MV-4-11 (cell line): ENCODE measurements around the gene ADAM21.
"Not testable (repeated sequence)": the region's sequence is repeated elsewhere in the genome, so short reads cannot be mapped to it uniquely, and the experiment has no call there.

Experiments
- DNase-seq: peaks from one replicate; lab custom pipeline; 2025; lab: John Stamatoyannopoulos, UW

ADAM21 gene

DNA sequence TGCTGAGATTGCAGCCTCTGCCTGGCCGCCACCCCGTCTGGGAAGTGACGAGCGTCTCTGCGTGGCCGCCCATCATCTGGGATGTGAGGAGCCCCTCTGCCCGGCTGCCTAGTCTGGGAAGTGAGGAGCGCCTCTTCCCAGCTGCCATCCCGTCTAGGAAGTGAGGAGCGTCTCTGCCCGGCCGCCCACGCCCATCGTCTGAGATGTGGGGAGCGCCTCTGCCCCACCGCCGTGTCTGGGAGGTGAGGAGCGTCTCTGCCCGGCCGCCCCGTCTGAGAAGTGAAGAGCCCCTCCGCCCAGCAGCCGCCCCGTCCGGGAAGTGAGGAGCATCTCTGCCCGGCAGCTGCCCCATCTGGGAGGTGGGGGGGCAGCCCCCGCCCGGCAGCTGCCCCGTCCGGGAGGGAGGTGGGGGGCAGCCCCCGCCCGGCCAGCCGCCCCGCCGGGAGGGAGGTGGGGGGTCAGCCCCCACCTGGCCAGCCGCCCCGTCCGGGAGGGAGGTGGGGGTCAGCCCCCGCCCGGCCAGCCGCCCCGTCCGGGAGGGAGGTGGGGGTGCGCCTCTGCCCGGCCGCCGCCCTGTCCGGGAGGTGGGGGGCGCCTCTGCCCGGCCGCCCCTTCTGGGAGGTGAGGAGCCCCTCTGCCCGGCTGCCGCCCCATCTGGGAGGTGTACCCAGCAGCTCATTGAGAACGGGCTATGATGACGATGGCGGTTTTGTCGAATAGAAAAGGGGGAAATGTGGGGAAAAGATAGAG lies 25.6 kb downstream of the ADAM21 start:
- not testable (repeated sequence) for DNase-seq

DNA sequence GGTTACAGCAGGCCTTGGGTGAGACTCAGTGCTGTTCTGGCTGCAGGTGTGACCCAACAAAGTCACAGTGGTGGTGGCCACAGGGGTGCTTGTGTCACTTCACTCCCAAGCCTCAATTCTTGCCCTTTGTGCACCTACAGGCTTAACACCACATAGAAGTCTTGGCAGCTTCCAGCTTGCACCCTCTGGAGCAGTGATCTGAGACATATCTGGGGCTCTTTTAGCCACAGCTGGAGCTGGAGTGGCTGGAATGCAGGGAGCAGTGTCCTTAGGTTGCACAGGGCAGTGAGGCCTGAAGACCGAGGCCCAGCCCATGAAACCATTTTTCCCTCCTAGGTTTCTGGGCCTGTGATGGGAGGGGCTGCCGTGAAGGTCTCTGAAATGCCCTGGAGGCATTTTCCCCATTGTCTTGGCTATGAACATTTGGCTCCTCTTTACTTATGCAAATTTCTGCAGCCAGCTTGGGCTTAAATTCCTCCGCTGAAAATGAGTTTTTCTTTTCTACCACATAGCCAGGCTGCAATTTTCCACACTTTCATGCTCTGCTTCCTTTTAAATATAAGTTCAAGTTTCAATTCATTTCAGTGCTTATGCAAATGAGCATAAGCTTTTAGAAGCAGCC lies 37.7 kb downstream of the ADAM21 start:
- no peak for DNase-seq

DNA sequence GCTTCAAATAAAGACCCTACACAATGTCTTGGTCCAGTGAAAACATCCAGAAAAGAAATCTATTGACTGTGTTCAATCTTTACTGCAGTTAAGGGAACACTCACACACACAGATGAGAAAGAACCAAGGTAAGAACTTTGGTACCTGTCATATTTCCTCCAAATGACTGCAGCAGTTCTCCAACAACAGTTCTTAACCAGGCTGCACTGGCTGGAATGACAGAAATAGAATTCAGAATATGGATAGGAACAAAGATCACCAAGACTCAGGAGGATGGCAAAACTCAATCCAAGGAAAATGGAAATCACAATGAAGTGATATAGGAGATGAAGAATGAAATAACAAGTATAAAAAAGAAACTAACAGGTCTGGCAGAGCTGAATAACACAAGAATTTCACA lies 46.2 kb downstream of the ADAM21 start:
- DNase-seq, result no peak
